Measurements from ENCODE around the gene SELENON. TPM values are rescaled to one million over a fixed set of nuclear protein-coding genes. Genes with fewer than 3 reads are reported as not detected.
A peak's percentile ranks its signal among the peaks of the same experiment; 100 is the strongest.

The SELENON gene
- total RNA-seq, 1 donor from 2014 or later: 64.1 TPM

- H3K27me3 Mint-ChIP-seq (ENCODE audit: low read depth, unreplicated experiment): peaks cover 14% of the 10 kb centered on the region
- TF ChIP-seq EZH2 (IDR thresholded peaks at IDR 0.05; ENCODE audit: insufficient read depth, low read length) (no peak), CTCF (IDR thresholded peaks at IDR 0.05; ENCODE audit: insufficient read depth, low read depth, low read length) (no peak)
- H3K36me3 Mint-ChIP-seq (ENCODE audit: low read depth, unreplicated experiment): no peaks in the 10 kb centered on the region
- Histone ChIP-seq H3K9ac (ENCODE audit: low read length) (no peak overlapping the region), H3K4me2 (ENCODE audit: low read length) (no peak overlapping the region), H3K27ac (ENCODE audit: low read depth, low read length) (no peak overlapping the region), H3K4me3 (ENCODE audit: insufficient read depth, low read depth, low read length) (no peak overlapping the region), H4K20me1 (ENCODE audit: insufficient read depth, low read length) (no peaks in the 10 kb centered on the region), H3K4me1 (ENCODE audit: insufficient read depth, low read length) (no peaks in the 10 kb centered on the region), H3K27me3 (ENCODE audit: insufficient read depth, low read length) (no peaks in the 10 kb centered on the region), H2AFZ (ENCODE audit: low read depth, low read length) (no peak overlapping the region), H3K36me3 (ENCODE audit: insufficient read depth, low read length) (no peaks in the 10 kb centered on the region), H3K79me2 (ENCODE audit: insufficient read depth, low read length) (no peaks in the 10 kb centered on the region), H3K9me3 (ENCODE audit: insufficient read depth, low read depth, low read length) (no peaks in the 10 kb centered on the region)
- H3K9me3 Mint-ChIP-seq (ENCODE audit: unreplicated experiment): no peaks in the 10 kb centered on the region
- no peak overlapping the region for H3K4me3 Mint-ChIP-seq (ENCODE audit: unreplicated experiment)
- peak overlapping the region; percentile 18 for H3K27ac Mint-ChIP-seq (ENCODE audit: unreplicated experiment)
- H3K4me1 Mint-ChIP-seq (ENCODE audit: low read depth, unreplicated experiment): peaks cover 6% of the 10 kb centered on the region
- no peak for DNase-seq (ENCODE audit: low read depth)
- FAIRE-seq: no peak
Measured at GRCh38 chr1:25765136-25765922, 34.7 kb upstream of the SELENON start.

- H3K4me1 Mint-ChIP-seq (ENCODE audit: low read depth, unreplicated experiment): peaks cover 10% of the 10 kb centered on the region
- Histone ChIP-seq H3K9me3 (ENCODE audit: insufficient read depth, low read depth, low read length) (no peaks in the 10 kb centered on the region), H3K4me1 (ENCODE audit: insufficient read depth, low read length) (no peaks in the 10 kb centered on the region), H3K27me3 (ENCODE audit: insufficient read depth, low read length) (no peaks in the 10 kb centered on the region), H3K79me2 (ENCODE audit: insufficient read depth, low read length) (no peaks in the 10 kb centered on the region), H3K9ac (ENCODE audit: low read length) (no peak overlapping the region), H3K27ac (ENCODE audit: low read depth, low read length) (no peak overlapping the region), H3K4me2 (ENCODE audit: low read length) (no peak overlapping the region), H4K20me1 (ENCODE audit: insufficient read depth, low read length) (no peaks in the 10 kb centered on the region), H2AFZ (ENCODE audit: low read depth, low read length) (no peak overlapping the region), H3K36me3 (ENCODE audit: insufficient read depth, low read length) (no peaks in the 10 kb centered on the region), H3K4me3 (ENCODE audit: insufficient read depth, low read depth, low read length) (no peak overlapping the region)
- peak overlapping the region; percentile 18 for H3K27ac Mint-ChIP-seq (ENCODE audit: unreplicated experiment)
- H3K27me3 Mint-ChIP-seq (ENCODE audit: low read depth, unreplicated experiment): peaks cover 9% of the 10 kb centered on the region
- no peak for DNase-seq (ENCODE audit: low read depth)
- no peaks in the 10 kb centered on the region for H3K9me3 Mint-ChIP-seq (ENCODE audit: unreplicated experiment)
- no peak for FAIRE-seq
- H3K4me3 Mint-ChIP-seq (ENCODE audit: unreplicated experiment): no peak overlapping the region
- H3K36me3 Mint-ChIP-seq (ENCODE audit: low read depth, unreplicated experiment): no peaks in the 10 kb centered on the region
- no peak for TF ChIP-seq CTCF (IDR thresholded peaks at IDR 0.05; ENCODE audit: insufficient read depth, low read depth, low read length)
- no peak for TF ChIP-seq EZH2 (IDR thresholded peaks at IDR 0.05; ENCODE audit: insufficient read depth, low read length)
Measured at GRCh38 chr1:25765923-25766589, 33.9 kb upstream of the SELENON start.
